Lower leg skin (tissue), 3 donors: ENCODE results near the gene JPH4.

ENCODE experiments used
- POLR2A ChIP-seq, 2 donors: fragments of 450-650 bp; IDR thresholded peaks; one replicate each; pipeline ENCODE4 v1.6.1; 2016 to 2017; ENCODE audit warnings: antibody characterized with exemption in 2 of 2, mild to moderate bottlenecking in 1 of 2, moderate library complexity in 1 of 2
- TF ChIP-seq, protein P1 (sequence below), 3 donors: fragments of 450-650 bp; IDR thresholded peaks; one replicate each; pipeline ENCODE4 v1.5.1; 2016; ENCODE audit warnings: antibody characterized with exemption in 3 of 3, mild to moderate bottlenecking in 3 of 3, moderate library complexity in 2 of 3

DNA sequence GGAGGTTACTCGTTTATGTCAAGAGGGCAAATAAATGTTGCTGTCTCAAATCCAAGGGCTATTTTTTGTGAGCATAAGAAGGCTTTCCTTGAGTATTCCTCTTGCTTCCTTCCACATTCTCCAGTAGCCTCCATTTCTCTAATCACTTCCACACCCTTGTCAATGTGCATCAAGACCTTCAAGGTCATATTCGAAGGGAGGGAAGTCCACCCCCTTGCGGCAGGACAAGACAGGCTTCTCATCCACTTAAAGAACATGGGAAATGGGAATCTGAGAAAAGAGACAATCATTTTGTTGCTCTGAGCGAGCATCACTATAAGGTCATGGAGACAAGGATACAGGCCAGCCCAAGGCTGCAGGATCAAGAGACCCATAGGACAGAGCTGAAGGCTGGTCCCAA, 44.4 kb upstream of the JPH4 start:
- TF ChIP-seq, protein P1, sequence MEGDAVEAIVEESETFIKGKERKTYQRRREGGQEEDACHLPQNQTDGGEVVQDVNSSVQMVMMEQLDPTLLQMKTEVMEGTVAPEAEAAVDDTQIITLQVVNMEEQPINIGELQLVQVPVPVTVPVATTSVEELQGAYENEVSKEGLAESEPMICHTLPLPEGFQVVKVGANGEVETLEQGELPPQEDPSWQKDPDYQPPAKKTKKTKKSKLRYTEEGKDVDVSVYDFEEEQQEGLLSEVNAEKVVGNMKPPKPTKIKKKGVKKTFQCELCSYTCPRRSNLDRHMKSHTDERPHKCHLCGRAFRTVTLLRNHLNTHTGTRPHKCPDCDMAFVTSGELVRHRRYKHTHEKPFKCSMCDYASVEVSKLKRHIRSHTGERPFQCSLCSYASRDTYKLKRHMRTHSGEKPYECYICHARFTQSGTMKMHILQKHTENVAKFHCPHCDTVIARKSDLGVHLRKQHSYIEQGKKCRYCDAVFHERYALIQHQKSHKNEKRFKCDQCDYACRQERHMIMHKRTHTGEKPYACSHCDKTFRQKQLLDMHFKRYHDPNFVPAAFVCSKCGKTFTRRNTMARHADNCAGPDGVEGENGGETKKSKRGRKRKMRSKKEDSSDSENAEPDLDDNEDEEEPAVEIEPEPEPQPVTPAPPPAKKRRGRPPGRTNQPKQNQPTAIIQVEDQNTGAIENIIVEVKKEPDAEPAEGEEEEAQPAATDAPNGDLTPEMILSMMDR (IDR thresholded peaks at IDR 0.05) = no peak
- TF ChIP-seq POLR2A (IDR thresholded peaks at IDR 0.05) = no peak
